CD4-positive, alpha-beta T cell treated with Interferon gamma for 1 hour (primary cell): Measurements from ENCODE around the gene METTL21A.

ENCODE experiments used
- DNase-seq: peaks from one replicate; pipeline ENCODE4 v3.0.0-alpha.2; 2020

Gene METTL21A

DNA sequence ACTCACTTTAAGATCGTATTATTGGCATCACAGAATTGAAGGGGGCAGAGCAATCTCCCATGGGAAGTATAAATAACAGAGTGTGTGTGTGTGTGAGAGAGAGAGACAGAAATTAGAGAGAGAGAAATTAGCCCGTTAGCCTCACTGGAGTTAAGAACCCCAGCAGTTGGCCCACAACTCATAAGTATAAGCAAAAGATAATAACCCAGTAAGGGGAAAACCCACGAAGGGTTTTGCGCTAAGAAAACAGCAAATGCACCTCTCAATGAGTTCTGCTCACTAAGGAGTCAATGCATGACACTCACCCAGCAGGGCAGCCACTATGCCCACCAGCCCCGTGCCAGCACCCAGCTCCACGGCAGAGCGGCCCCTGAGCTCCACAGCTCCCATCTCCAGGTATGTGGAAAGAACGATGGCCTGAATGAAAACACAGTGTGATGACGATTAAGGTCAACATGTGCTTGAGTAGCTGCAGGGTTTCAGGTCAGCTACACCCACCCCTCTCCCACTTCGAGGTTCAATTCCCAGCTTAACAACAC, 3.6 kb downstream of the METTL21A start:
- no peak for DNase-seq

GRCh38 chr2:207619764-207620203, 5.4 kb downstream of the METTL21A start:
- DNase-seq, result no peak

- DNase-seq, result no peak
Measured at GRCh38 chr2:207617011-207617671, 8.1 kb downstream of the METTL21A start.

- no peak for DNase-seq
Measured at GRCh38 chr2:207616185-207616584, 9.0 kb downstream of the METTL21A start.

DNA sequence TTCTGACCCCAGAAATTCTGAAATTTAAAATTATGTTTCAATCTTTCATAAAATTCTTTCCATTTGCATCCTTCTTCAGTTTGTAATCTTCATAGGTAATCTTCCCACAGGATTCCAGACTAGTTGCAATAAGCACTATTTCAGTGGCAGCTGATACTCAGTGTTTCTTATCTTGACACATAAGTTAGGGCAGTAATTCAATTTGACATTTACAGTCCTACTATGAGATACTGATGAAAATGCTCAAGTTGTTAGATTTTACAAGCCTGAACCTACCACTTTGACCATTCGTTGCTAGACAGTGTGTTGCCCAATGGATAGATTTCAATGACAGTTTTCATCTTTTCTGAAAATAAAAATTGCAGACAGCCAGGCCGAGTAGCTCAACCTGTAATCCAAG, 10.4 kb downstream of the METTL21A start:
- no peak for DNase-seq

DNA sequence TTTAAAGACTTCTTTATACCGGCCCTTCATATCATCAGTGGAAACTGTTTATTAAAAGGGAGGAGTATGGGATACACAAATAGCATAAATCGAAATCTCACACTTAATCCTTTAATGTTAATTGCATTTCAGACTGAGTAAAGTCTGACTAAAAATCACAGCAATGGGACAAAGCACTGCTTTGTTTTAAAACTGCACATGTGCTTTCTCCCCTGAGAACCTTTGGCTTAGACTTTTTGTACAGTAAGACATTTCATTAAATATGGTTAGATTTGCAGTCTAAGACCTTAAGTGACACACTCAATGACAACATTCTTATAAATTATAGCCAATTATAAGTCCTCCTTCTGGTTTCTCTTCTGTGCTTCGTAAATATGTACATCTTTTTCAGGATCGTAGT, 12.5 kb downstream of the METTL21A start:
- DNase-seq, result no peak

GRCh38 chr2:207606829-207607228, 18.4 kb downstream of the METTL21A start:
- DNase-seq, result no peak

- DNase-seq, result no peak
Measured at GRCh38 chr2:207606399-207606798, 18.8 kb downstream of the METTL21A start.

- no peak for DNase-seq
Measured at GRCh38 chr2:207603486-207603885, 21.7 kb downstream of the METTL21A start.

- no peak for DNase-seq
Measured at GRCh38 chr2:207601774-207602173, 23.4 kb downstream of the METTL21A start.

- no peak for DNase-seq
Measured at GRCh38 chr2:207600231-207600630, 25.0 kb downstream of the METTL21A start.

DNA sequence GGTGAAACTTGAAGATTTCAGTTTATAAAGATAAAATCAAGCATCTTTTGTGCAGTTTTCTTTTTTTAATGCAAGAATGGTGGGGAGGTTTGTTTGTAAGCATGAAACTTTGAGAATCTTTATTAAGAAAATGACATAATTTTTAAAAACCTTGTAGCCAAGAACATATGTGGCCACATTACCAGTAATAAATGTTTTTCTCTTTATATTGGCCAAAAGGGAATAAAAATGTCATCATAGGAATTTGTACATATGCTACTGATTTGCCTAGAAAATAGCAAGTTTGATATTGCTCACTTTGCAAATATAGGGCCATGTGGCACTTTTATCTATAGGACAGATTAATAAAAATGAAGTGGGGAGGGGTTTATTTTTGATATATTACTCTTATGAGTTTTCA, 25.6 kb downstream of the METTL21A start:
- DNase-seq, result no peak

GRCh38 chr2:207594731-207595130, 30.5 kb downstream of the METTL21A start:
- DNase-seq, result no peak

DNA sequence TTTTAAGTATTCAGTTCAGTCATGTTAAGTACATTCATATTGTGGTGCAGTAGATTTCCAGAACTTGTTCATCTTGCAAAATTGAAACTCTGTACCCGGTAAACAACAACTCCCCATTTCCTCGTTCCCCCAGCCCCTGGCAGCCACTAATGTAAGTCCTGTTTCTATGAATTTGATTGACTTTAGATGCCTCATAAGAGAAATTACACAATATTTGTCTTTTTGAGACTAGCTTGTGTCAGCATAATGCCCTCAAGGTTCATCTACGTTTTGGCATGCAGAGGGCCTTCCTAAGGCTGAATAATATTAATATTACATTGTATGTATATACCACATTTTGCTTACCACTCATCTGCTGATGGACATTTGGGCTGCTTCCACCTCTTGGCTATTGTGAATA, 30.9 kb downstream of the METTL21A start:
- no peak for DNase-seq

DNA sequence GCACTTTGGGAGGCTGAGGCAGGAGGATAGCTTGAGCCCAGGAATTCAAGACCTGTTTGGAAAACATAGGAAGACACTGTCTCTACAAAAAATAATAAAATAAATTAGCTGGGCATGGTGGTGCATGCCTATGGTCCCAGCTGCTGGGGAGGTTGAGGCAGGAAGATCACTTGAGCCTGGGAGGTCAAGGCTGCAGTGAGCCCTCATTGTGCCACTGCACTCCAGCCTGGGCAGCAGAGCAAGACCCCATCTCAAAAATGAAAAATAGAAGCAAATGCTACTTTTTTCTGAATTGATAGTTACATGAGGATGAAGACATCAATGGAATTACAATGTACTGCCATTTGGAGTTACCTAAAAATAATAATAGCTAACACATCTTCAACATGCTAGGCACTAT, 31.9 kb downstream of the METTL21A start:
- DNase-seq, result no peak

DNA sequence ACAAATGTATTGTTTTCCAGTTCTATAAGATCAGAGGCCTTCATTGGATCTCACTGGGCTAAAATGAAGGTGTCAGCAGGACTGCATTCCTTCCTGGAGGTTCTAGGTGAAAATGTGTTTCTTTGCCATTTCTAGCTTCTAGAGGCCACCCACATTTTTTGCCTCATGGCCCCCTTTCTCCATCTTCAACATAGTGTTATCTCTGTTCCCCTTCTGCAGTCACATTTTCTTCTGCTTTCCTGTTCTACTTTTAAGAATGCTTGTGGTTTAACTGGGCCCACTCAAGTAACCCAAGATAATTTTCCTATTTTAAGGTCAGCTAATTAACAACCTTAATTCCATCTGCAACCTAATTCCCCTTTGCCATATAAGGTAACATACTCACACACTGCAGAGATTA, 36.1 kb downstream of the METTL21A start:
- no peak for DNase-seq

- no peak for DNase-seq
Measured at GRCh38 chr2:207587305-207587704, 37.9 kb downstream of the METTL21A start.

GRCh38 chr2:207584952-207585351, 40.2 kb downstream of the METTL21A start:
- no peak for DNase-seq

DNA sequence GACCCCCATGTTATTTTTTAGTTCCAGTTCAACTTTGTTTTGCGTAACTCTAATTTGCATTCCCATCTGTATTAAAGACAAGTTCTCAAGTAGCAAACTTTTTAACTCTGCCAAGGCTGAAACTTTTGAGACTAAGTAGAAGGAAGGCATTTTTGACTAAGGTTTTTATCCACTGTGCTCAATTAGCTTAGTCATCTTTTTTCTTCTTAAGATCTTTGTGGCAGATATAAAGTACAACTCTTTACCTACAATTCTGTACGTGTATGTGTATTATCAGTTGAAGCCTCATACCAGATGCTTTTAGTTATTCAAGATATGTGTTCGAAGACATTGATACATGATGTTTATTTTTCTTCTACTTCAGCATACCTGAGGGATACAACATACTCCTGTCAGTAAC, 53.8 kb downstream of the METTL21A start:
- DNase-seq, result no peak

DNA sequence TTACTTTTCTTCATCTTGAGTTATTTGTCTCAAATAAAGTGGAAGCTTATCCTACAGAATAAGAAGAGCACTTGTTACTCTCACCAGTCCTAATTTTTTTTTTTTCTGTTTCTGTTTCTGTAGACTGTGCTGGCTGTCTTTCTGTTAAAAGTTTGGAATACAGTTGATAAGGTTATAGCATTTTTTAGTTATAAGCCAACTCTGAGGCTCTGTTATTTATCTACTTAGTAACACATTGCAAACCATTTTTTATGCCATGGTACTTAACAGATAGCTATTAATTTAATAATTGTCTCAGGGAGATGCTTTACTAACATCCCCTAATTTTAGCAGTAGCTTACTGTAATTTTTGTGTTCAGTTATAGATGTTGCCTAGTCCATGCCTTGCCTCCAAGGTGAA, 57.5 kb downstream of the METTL21A start:
- DNase-seq, result no peak

- DNase-seq, result no peak
Measured at GRCh38 chr2:207565736-207566500, 59.3 kb downstream of the METTL21A start.
